Ishikawa (cell line): Measurements from ENCODE around the gene KCNN1.

ENCODE experiments used
- NFIC ChIP-seq: IDR thresholded peaks from 2 replicates; pipeline ENCODE4 v1.6.1; 2012
- TCF12 ChIP-seq: IDR thresholded peaks from 2 replicates; pipeline ENCODE4 v1.6.1; 2012; ENCODE audit warnings: low read depth
- TEAD4 ChIP-seq: IDR thresholded peaks from 2 replicates; pipeline ENCODE4 v1.6.1; 2012
- ZBTB7A ChIP-seq: IDR thresholded peaks from 2 replicates; pipeline ENCODE4 v1.6.1; 2012; ENCODE audit warnings: low read depth
- TF ChIP-seq, protein P1 (sequence below): IDR thresholded peaks from 2 replicates; pipeline ENCODE4 v1.6.1; 2012
- TF ChIP-seq, protein P2 (sequence below): IDR thresholded peaks from 2 replicates; pipeline ENCODE4 v1.6.1; 2012; ENCODE audit warnings: low read depth, mild to moderate bottlenecking

DNA sequence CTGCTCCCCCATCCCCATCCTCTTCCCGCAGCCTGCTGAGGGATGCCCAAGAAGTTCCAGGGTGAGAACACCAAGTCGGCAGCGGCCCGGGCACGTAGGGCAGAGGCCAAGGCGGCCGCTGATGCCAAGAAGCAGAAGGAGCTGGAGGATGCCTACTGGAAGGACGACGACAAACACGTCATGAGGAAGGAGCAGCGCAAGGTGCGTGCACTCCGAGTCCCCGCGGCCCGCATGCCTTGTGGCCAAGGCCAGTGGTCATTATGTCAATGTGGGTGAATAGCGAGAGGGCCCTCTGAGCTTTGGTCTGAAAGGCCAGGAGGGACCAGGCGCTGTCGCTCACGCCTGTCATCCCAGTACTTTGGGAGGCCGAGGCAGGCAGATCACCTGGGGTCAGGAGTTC is 30.5 kb upstream of the KCNN1 start:
- TF ChIP-seq, protein P1, sequence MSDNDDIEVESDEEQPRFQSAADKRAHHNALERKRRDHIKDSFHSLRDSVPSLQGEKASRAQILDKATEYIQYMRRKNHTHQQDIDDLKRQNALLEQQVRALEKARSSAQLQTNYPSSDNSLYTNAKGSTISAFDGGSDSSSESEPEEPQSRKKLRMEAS = no peak
- no peak for TF ChIP-seq TEAD4
- TF ChIP-seq, protein P2, sequence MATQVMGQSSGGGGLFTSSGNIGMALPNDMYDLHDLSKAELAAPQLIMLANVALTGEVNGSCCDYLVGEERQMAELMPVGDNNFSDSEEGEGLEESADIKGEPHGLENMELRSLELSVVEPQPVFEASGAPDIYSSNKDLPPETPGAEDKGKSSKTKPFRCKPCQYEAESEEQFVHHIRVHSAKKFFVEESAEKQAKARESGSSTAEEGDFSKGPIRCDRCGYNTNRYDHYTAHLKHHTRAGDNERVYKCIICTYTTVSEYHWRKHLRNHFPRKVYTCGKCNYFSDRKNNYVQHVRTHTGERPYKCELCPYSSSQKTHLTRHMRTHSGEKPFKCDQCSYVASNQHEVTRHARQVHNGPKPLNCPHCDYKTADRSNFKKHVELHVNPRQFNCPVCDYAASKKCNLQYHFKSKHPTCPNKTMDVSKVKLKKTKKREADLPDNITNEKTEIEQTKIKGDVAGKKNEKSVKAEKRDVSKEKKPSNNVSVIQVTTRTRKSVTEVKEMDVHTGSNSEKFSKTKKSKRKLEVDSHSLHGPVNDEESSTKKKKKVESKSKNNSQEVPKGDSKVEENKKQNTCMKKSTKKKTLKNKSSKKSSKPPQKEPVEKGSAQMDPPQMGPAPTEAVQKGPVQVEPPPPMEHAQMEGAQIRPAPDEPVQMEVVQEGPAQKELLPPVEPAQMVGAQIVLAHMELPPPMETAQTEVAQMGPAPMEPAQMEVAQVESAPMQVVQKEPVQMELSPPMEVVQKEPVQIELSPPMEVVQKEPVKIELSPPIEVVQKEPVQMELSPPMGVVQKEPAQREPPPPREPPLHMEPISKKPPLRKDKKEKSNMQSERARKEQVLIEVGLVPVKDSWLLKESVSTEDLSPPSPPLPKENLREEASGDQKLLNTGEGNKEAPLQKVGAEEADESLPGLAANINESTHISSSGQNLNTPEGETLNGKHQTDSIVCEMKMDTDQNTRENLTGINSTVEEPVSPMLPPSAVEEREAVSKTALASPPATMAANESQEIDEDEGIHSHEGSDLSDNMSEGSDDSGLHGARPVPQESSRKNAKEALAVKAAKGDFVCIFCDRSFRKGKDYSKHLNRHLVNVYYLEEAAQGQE = no peak
- no peak for TF ChIP-seq NFIC
- TF ChIP-seq TCF12 = no peak
- TF ChIP-seq ZBTB7A = no peak
